Measurements from ENCODE around the gene MIF. TPM values are rescaled to one million over a fixed set of nuclear protein-coding genes. Genes with fewer than 3 reads are reported as not detected.

The MIF gene
- total RNA-seq, 1 experiment from 2014 or later = 1,068 TPM

DNA sequence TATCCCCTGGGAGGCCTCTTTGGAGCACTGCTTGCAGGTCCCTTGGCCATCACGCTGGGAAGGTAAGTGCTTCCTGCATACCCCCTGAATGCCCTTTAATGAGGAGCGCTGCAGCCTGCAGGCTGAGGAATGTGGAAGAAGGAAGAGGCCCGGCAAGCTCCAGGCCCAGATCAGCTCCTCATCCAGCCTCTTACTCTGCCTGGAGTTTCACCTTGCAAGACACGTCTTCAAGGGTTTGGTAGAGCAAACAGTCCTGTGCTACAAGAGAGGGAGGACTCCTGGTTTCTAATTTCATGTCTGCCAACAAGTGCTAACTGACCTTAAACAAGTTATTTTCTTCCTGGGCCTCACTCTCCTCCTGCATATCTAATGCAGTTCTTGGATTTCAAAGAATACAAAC, 25.6 kb upstream of the MIF start:
- H3K56ac ChIP-seq (ENCODE audit: insufficient read length, low read depth, low read length) = no peak overlapping the region
- no peak overlapping the region for H2BK12ac ChIP-seq (ENCODE audit: insufficient read length, low read depth, low read length)
- no peaks in the 10 kb centered on the region for H4K20me1 ChIP-seq (ENCODE audit: control insufficient read depth, insufficient read depth, insufficient read length)
- H3K9me3 ChIP-seq (ENCODE audit: control insufficient read depth, low read depth, low read length) = no peaks in the 10 kb centered on the region
- H3K4me2 ChIP-seq (ENCODE audit: insufficient read depth, insufficient read length, low read length) = no peak overlapping the region
- no peak overlapping the region for H3K4ac ChIP-seq (ENCODE audit: low read depth, low read length)
- peaks cover 28 to 33% (median 29%) of the 10 kb centered on the region in 3 experiments for H3K36me3 Mint-ChIP-seq (ENCODE audit: insufficient read depth in 1 of 3, low read depth in 3 of 3)
- H4K91ac ChIP-seq (ENCODE audit: insufficient read length, low read depth, low read length) = no peak overlapping the region
- no peak overlapping the region for H3K18ac ChIP-seq (ENCODE audit: insufficient read length, low read depth, low read length)
- no peak overlapping the region for H2AFZ ChIP-seq (ENCODE audit: low read length)
- no peak overlapping the region for H2BK120ac ChIP-seq (ENCODE audit: low read depth, low read length, poor library complexity, severe bottlenecking)
- H2AK5ac ChIP-seq (ENCODE audit: insufficient read length, low read length) = no peak overlapping the region
- H3K27ac Mint-ChIP-seq = no peak overlapping the region
- no peak overlapping the region for H4K5ac ChIP-seq (ENCODE audit: insufficient read length, low read depth, low read length)
- no peak overlapping the region for H3T11ph ChIP-seq (ENCODE audit: low read length)
- H2BK20ac ChIP-seq (ENCODE audit: low read depth, low read length, poor library complexity, severe bottlenecking) = no peak overlapping the region
- no peak for DNase-seq
- H3K27ac ChIP-seq (ENCODE audit: insufficient read length, low read depth, low read length) = no peak overlapping the region
- no peaks in the 10 kb centered on the region for H3K9me3 Mint-ChIP-seq
- no peak overlapping the region for H3K9ac ChIP-seq (ENCODE audit: extremely low read depth, insufficient read length, low read length)
- no peak overlapping the region for H4K8ac ChIP-seq (replicated peaks; ENCODE audit: insufficient read length, low read depth, low read length)
- no peak overlapping the region for H3K14ac ChIP-seq (ENCODE audit: insufficient read depth, low read length)
- H3K4me1 ChIP-seq (ENCODE audit: insufficient read depth, low read length) = no peaks in the 10 kb centered on the region
- H2BK15ac ChIP-seq (ENCODE audit: low read depth, low read length) = no peak overlapping the region
- no CpG with 5 or more reads among the region's 4 CpGs for WGBS (ENCODE audit: extremely low coverage, insufficient read length, low lambda C conversion rate)
- H3K27me3 Mint-ChIP-seq (ENCODE audit: low read depth) = no peaks in the 10 kb centered on the region
- H3K4me1 Mint-ChIP-seq = peaks cover 0 to 5% of the 10 kb centered on the region in 2 experiments; a peak in 2 of 4 replicates
- no peak overlapping the region for H3K23ac ChIP-seq (ENCODE audit: insufficient read length, low read depth, low read length)
- H3K27me3 ChIP-seq (ENCODE audit: insufficient read depth, low read length) = no peaks in the 10 kb centered on the region
- no peaks in the 10 kb centered on the region for H3K79me2 ChIP-seq (ENCODE audit: insufficient read depth, low read length)
- no peak overlapping the region for H3K4me3 Mint-ChIP-seq
- no peaks in the 10 kb centered on the region for H3K23me2 ChIP-seq (ENCODE audit: insufficient read length, low read depth, low read length, poor library complexity, severe bottlenecking)
- H3K79me1 ChIP-seq (ENCODE audit: insufficient read depth, low read depth, low read length, poor library complexity, severe bottlenecking) = no peaks in the 10 kb centered on the region
- H2BK5ac ChIP-seq (ENCODE audit: insufficient read length, low read length) = no peak overlapping the region
- TF ChIP-seq, protein P1, sequence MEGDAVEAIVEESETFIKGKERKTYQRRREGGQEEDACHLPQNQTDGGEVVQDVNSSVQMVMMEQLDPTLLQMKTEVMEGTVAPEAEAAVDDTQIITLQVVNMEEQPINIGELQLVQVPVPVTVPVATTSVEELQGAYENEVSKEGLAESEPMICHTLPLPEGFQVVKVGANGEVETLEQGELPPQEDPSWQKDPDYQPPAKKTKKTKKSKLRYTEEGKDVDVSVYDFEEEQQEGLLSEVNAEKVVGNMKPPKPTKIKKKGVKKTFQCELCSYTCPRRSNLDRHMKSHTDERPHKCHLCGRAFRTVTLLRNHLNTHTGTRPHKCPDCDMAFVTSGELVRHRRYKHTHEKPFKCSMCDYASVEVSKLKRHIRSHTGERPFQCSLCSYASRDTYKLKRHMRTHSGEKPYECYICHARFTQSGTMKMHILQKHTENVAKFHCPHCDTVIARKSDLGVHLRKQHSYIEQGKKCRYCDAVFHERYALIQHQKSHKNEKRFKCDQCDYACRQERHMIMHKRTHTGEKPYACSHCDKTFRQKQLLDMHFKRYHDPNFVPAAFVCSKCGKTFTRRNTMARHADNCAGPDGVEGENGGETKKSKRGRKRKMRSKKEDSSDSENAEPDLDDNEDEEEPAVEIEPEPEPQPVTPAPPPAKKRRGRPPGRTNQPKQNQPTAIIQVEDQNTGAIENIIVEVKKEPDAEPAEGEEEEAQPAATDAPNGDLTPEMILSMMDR (conservative IDR thresholded peaks at IDR 0.05) = no peak
